Heart left ventricle (tissue), 13 donors: Measurements from ENCODE around the gene DTX4.

ENCODE experiments used
- CTCF ChIP-seq, 12 donors: fragments of 200-600 bp; sonication (generic) in 4 of 12; IDR thresholded peaks; one replicate each; pipeline versions ENCODE4 v1.5.0 to v1.8.0; 2018 to 2022; ENCODE audit warnings: antibody characterized with exemption in 12 of 12, mild to moderate bottlenecking in 5 of 12
- POLR2A ChIP-seq, 2 donors: fragments of 450-650 bp; IDR thresholded peaks; one replicate each; pipeline ENCODE4 v1.6.1; 2017; ENCODE audit warnings: antibody characterized with exemption in 2 of 2, mild to moderate bottlenecking in 2 of 2, moderate library complexity in 2 of 2
- donor health status: ischemic (EF 13 %, LVEDD 7.1; RV severe dilation, severe dysfunction).
- donor health status: DM: no; HTN: yes; CAD: no.
- donor health status: DM: no; HTN: no; CAD: no.
- donor health status: ischemic (EF 25% LVEDD 6.9; RV normal size, moderate dysfunction).
- donor health status: ischemic (EF 25% LVEDD 5.7; RV mildly dilated, moderate dysfunction).
- donor health status: ischemic (EF 35%, LVEDD 5.7; RV mildly dilated, moderate dysfunction).
- donor health status: nonischemic (EF 11% LVEDD 7.7; RV severe dilation, severe dysfunction).
- donor health status: DM: yes; HTN: yes; CAD: no.
- donor health status: PGD.
- donor health status: ischemic (EF 29% LVEDD 5.4; RV normal size, mild dysfunction).
- donor health status: nonischemic (EF 23%, LVEDD 6.1; RV moderate dilation, normal function).

- no peak for TF ChIP-seq CTCF (IDR thresholded peaks at IDR 0.05)
- no peak for TF ChIP-seq POLR2A (IDR thresholded peaks at IDR 0.05)
Measured at GRCh38 chr11:59141191-59141590, 30.7 kb upstream of the DTX4 start.
